Stimulated activated CD4-positive, alpha-beta T cell treated with anti-CD3 and anti-CD28 coated beads, Interleukin-2, amount 100 ng/mL, for 4 hours (primary cell): ENCODE measurements around the gene CACNG1.

Source experiments
- DNase-seq: peaks from one replicate; pipeline ENCODE4 v3.0.0-alpha.2; 2020; ENCODE audit warnings: low read depth

Gene CACNG1

GRCh38 chr17:67051155-67051538 lies 6.8 kb downstream of the CACNG1 start:
- no peak for DNase-seq

- DNase-seq = no peak
These were observed 7.5 kb downstream of the CACNG1 start for GRCh38 chr17:67051837-67052236.

DNA sequence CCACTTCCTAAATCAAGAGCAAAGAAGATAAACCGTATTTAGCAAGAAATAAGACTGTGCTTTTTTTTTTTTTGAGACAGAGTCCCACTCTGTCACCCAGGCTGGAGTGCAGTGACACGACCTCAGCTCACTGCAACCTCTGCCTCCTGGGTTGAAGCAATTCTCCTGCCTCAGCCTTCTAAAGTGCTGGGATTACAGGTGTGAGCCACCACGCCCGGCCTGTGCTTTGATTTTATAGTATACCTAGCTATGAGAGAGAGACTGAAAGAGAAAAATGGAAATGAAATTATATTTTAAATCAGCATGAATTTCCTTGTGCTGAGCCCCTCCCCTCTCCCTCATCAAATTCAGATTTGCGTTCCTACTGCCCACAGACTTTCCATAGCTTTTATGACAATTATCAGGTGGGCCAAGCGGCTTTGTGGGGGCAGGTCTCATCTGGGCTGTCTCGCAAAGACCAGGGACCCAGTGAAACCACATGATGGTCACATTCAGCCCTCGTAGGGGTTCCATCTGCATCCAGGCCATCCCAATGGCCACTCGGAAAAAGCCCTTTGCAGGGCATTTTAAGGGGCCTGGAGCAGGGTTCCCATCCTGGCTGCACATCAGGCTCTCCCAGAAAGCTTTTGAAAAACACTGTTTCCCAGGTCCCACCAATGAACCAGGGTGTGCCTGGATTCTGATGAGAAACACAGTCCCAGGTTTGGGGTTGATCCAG lies 8.5 kb downstream of the CACNG1 start:
- DNase-seq = no peak

DNA sequence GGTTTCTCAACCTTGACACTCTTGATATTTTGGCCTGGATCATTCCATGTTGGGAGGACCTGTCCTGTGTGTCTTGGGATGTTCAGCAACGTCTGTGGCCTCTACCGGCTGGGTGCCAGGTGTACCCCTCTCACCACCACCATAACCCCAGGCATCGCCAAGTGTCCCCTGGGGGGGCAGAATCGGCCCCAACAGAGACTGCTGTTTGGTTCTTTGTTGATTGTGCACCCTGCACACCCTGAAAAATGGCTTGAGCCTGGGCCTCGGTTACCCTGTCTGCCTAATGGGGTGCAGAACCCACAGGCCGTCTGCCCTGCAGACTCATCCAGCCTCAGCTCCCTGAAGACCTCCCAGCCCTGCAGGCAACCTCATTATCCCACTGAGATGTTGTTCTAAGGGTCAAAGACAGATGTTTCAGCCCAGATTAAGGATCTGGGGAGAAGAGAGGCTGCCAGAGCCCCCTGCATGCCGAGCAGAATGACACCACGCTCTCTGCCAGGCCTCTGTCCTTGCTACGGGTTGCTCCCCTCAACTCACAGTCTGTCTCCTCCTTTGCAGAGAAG lies 9.2 kb downstream of the CACNG1 start:
- DNase-seq = no peak

DNA sequence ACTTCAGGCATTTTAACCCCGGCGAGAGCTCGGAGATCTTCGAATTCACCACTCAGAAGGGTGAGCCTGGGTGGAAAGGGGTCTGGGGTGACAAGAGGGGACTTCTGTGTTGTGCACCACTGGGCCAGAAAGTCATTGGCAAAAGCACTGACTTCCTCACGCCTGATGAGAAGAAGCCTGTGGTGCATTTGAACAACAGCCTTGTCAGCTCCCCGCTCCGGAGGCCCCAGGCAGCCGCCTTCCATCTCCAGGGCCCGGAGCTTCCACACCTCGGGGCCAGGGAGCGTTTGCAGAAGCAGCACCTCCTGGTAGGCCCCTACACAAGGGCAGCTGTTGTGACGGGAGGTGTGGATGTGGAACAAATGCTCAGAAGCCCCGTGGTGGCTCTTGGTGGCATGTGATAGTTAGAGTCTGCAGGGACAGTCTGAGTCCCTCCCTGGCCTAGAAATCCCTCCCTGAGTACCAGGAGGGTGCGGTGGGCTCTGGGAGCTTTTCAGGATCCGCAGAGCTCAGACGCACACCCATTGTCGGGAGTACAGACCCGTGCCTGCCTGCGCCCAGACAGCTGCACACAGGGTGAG lies 9.7 kb downstream of the CACNG1 start:
- no peak for DNase-seq

- DNase-seq = no peak
These were observed 10.3 kb downstream of the CACNG1 start for GRCh38 chr17:67054608-67055007.

GRCh38 chr17:67055041-67055443 lies 10.7 kb downstream of the CACNG1 start:
- DNase-seq = no peak

- no peak for DNase-seq
These were observed 11.7 kb downstream of the CACNG1 start for GRCh38 chr17:67055811-67056745.

- DNase-seq = no peak
These were observed 12.6 kb downstream of the CACNG1 start for GRCh38 chr17:67056746-67057490.

DNA sequence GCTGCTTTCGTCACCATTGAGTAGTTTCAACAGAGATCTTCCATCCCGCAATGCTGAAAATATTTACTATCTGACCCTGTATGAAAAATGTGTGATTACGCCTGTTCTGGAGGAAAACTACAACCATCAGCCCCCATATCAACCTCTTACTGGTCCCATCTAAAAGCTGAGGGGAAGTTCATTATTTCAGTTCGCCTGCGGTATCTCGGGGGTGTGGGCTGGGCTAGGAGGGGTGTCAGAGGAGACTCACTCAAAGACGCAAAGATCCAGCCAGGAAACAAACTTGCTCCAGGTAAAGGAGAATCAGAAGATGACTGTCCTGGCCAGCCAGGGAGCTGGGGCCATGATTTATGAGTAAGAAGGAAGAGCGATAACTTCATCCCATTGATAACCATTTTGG lies 13.7 kb downstream of the CACNG1 start:
- no peak for DNase-seq

DNA sequence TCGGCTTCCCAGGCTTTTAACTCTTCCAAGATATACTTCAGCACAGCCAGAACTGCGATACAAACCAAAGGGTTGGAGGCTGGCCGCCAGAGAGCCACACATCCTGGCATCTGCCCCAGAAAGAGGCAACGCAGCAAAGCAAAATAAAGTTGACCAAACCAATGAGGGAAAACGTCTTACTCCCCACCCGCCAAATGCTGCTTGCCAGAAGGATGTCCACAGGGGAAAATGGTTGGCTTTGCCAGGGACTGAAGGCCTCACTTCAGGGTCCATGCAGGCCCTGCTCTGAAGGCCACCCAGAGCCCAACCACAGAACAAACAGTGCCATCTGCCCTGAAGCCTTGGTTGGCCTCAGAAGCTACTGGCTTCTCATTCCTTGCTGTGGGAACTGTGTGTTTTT lies 15.0 kb downstream of the CACNG1 start:
- no peak for DNase-seq

DNA sequence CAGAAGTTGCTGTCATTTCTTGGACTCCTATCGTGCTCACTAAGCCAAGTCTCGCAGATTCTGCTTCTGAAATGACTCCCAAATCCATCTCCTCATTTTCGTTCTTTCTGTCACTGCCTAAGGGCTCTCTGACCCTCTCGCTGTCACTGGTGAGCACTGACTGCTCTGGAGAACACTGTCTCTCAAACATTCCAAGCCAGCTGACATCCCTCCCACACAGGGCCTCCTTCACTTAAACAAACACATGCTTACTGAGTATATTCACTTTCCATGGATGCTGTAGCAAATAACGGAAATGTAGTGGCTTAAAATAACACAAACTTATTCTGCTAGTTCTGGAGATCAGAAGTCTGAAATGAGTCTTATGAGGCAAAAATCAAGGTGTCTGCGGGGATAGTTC lies 18.8 kb downstream of the CACNG1 start:
- DNase-seq = no peak

DNA sequence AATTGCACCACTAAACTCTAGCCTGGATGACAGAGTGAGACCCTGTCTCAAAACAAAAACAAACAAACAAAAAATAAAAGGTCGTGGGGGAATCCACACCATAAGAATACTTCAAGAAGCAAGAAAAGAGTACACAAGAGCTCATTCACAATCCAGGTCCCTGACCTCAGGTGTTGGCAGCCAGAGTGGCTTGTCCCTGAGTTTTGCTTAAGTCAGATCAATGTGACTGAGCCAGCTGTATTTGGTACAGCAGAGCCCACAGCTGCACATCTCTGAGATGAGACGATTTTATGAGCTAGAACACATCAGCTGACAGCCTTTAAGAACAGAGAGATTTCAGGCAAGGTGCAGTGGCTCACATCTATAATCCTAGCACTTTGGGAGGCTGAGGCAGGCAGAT lies 22.4 kb downstream of the CACNG1 start:
- DNase-seq = no peak

DNA sequence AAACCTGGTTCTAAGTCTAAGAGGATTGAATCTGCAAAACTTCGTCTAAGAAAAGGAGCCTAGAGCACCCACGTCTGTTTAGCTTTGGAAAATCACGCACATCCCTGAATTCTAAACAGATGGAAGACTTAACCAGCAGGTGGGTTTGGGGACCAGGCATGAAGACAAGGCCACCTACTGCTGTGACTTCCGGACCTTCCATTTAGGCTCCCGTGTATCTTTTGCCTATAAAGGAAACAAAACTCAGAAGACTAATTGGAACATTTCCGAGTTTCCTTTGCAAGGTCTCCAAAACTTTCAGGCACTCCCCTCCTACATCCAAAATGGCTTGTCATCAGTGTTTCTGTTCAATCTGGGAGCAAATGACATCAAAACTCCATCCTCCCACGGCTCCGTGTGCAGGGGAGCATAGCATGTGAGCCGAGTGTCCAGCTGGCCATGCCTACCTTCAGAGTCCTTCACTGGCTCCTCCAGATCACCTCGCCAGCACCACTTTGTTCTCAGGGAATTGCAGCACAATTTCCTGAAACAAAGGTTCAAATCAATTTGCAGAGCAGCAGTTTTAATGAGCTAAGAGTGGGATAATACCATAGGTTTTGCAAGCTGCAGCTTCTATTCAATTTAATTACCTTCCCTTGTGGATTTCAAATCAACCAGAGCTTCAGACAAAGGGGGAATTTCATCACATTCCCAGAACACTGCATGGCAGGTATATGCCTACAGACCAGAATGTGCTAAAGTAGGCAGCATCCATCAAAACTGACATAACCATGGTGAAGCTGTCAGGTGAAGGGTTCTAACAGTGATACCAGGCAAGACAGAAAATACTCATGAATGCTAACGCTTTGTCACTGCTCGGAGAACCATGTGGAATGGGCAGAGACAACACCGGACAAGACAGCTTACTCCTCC lies 23.5 kb downstream of the CACNG1 start:
- no peak for DNase-seq

DNA sequence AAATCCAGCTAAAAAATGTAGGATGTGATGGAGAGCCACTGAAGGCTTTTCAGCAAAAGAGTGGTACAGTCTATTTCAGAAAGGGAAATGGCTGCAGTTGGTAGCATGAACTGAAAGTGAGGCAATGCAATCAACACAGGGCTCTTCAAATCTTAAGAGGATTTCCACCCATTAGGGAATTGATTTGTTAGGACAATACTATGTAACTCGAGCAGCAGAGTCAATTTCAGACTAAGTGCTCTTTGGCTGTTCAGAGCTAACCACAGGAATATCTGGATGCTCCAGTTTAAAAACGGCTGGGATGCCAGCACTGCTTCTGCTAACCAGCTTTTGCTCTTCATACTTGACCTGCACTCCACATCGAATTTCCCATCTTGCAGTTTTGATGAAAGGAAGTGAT lies 24.6 kb downstream of the CACNG1 start:
- DNase-seq = no peak

DNA sequence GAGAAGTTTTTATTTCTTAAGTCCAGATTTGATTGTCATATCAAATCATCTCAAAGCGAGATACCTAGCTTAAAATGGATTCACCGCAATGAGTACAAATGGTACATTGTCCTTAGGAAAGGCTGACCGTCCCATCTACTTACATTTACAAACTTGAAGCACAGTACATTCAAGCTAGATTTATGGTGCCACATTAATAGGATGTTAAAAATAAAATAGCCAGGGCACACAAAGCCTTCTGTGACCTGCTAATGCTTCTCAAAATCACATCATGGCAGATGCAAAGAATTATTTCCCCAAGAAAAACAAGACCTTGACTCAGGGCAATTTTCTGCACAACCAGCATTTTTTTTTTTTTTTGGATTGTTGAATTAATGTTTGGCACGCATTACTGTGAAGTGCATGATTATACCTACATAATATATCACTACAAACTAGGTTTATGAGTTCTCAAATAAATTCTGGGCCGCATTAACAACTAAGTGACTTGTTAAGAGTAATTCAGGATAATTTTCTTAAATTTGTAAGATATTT lies 25.3 kb downstream of the CACNG1 start:
- DNase-seq = no peak

- no peak for DNase-seq
These were observed 27.2 kb downstream of the CACNG1 start for GRCh38 chr17:67071595-67071994.

GRCh38 chr17:67072885-67073284 lies 28.5 kb downstream of the CACNG1 start:
- DNase-seq = no peak

DNA sequence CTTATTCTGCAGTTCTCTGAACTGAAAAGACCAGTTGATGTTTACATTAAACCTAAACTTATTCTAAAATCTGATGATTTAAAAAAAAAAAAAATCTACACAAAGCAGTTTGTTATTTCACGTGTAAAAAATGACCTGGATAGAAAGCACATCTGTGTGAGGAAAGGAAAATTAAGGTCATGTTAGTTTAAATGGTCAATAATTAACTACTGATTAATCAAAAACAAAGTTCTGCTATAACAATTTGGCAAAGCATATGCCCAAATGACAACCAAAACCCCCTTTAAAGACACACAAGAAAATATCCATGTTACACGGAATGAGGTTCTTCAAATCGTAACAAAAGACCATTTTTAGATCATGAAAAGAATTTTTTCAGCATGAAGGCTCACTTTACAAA lies 30.4 kb downstream of the CACNG1 start:
- DNase-seq = no peak

GRCh38 chr17:67076290-67076689 lies 31.9 kb downstream of the CACNG1 start:
- no peak for DNase-seq

- DNase-seq = no peak
These were observed 33.9 kb downstream of the CACNG1 start for GRCh38 chr17:67078292-67078691.
